Small intestine (tissue), 7 donors: ENCODE data around the gene AIP. TPM values are rescaled to one million over a fixed set of nuclear protein-coding genes. Genes with fewer than 3 reads are reported as not detected.
"Not testable (repeated sequence)": the region's sequence is repeated elsewhere in the genome, so short reads cannot be mapped to it uniquely, and the experiment has no call there.

Source experiments
- DNase-seq, 2 donors: peaks; one replicate each; pipeline versions ENCODE4 v3.0.0 to v3.0.0-alpha.2; 2013
- FAIRE-seq: peaks from 2 replicates; lab custom pipeline; 2012; peaks lifted over from hg19 to GRCh38; lab: Jason Lieb, UNC
- H3K27ac ChIP-seq, 3 donors: one replicate each; pipeline ENCODE4 v1.5.1; 2013; ENCODE audit warnings: low read length in 2 of 3, mild to moderate bottlenecking in 2 of 3, control low read depth in 1 of 3, inconsistent platforms in 1 of 3, low read depth in 1 of 3, moderate library complexity in 1 of 3
- H3K27me3 ChIP-seq, 3 donors: one replicate each; pipeline ENCODE4 v1.6.1; 2013; ENCODE audit warnings: low read length in 3 of 3, inconsistent platforms in 1 of 3; ENCODE audit not compliant: control insufficient read depth in 3 of 3, insufficient read depth in 3 of 3
- H3K36me3 ChIP-seq, 3 donors: one replicate each; pipeline ENCODE4 v1.6.1; 2013; ENCODE audit warnings: low read length in 3 of 3, inconsistent platforms in 1 of 3, low read depth in 1 of 3, mild to moderate bottlenecking in 1 of 3, moderate library complexity in 1 of 3; ENCODE audit not compliant: control insufficient read depth in 3 of 3, insufficient read depth in 2 of 3
- H3K4me1 ChIP-seq, 3 donors: one replicate each; pipeline ENCODE4 v1.6.1; 2013; ENCODE audit warnings: low read length in 2 of 3, inconsistent platforms in 1 of 3, low read depth in 1 of 3, mild to moderate bottlenecking in 1 of 3, moderate library complexity in 1 of 3; ENCODE audit not compliant: control insufficient read depth in 3 of 3, insufficient read depth in 2 of 3
- H3K4me3 ChIP-seq, 3 donors: one replicate each; pipeline ENCODE4 v1.5.1; 2013; ENCODE audit warnings: low read length in 3 of 3, control low read depth in 1 of 3, inconsistent platforms in 1 of 3, low read depth in 1 of 3, mild to moderate bottlenecking in 1 of 3, moderate library complexity in 1 of 3
- H3K9me3 ChIP-seq, 2 donors: one replicate each; pipeline ENCODE4 v1.6.1; 2013; ENCODE audit warnings: low read depth in 1 of 2, low read length in 1 of 2; ENCODE audit not compliant: control insufficient read depth in 2 of 2, insufficient read depth in 1 of 2
- WGBS, 3 donors: extraction: QIAGEN DNeasy Blood & Tissue Kit; methylation state at CpG; one replicate each; pipeline ENCODE4 v1.1.7; 2013; 5-methylcytosine and 5-hydroxymethylcytosine counted together
- polyA plus RNA-seq, 4 donors: library from polyadenylated mRNA; stranded (reverse) in 3 of 4; unstranded in 1 of 4; fragments of 200-250 nt in 3 of 4; fragments of 120-200 nt in 1 of 4; gene quantifications; one replicate each; pipeline versions ENCODE4 v1.2.1 to v1.2.3, GENCODE V29; 2013
- donor health status: healthy with polysubstance abuse.
- donor health status: control.
- donor health status: control.
- donor health status: Bipolar disorder and iron deficiency.
- donor health status: healthy.

Gene AIP
- polyA plus RNA-seq, 4 donors: 45.7 to 102 (median 79.6) TPM

DNA sequence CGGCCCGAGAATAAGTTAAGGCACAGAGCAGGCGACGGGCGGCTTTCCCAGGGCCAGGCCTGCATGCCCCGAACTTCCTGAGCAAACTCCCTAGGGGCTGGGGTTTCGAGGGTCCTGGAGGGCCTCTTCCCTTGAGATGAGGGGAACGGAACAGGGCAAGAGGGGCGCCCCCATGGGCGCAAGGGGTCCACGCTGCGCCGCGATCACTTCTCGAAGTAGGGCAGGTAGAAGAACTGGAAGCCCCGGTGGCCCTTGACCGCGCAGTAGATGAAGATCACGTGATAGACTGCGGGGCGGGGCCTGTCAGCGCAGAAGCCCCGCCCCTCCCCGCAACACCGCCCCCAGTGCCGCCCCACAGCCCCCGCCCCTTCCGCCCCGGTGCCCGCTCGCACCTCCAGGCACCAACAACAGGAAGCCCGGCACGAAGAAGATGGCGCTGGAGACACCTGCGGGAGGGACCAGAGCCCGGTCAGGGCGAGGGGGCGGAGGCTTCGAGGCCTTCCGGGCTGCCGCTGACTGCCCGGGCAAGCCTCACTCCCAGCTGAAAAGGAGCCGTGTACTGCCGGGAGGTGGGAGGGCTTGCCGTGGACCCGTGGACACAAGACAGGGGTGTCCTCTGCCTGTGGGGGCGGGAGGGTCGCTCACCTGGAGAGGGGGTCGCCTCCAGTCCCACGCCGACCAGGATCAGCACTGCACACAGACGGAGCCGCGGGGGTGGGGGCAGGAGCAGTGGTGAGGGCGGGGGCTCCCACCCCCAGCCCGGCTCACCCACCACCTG is 18.2 kb upstream of the AIP start:
- Histone ChIP-seq H3K9me3 (no peaks in the 10 kb centered on the region), H3K27me3 (no peaks in the 10 kb centered on the region), H3K4me1 (peaks cover 2 to 36% (median 7%) of the 10 kb centered on the region in 3 donors), H3K27ac (peak overlapping the region; percentile 88 to 95 (median 93)), H3K36me3 (peaks cover 0 to 33% (median 0%) of the 10 kb centered on the region in 3 donors), H3K4me3 (peak overlapping the region; percentile 55 to 95 (median 84))
- 6 to 11% (median 10%) methylated on average over 37 to 56 of the region's 56 CpGs for WGBS, 3 donors
- FAIRE-seq (no peak), DNase-seq (peak; percentile 92)

DNA sequence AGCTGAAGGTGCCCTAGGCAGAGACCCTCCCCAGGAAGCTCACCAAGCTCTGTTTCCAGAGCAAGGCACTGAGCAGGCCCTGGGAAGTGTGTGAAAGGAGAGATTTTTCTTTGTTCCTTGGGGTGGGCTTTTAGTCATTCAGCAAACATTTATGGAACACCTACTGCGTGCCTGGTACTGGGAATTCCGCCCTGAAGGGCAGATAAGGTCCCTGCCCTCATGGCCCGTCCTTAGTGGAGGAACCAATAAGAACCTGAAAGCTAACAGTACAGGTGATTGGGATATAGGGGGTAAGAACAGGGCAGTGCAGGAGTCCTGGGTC is 17.7 kb upstream of the AIP start:
- WGBS, 3 donors: 23 to 45% (median 37%) methylated on average over 3 of the region's 3 CpGs
- Histone ChIP-seq H3K27ac (peak overlapping the region; percentile 83 to 95 (median 88)), H3K4me1 (peaks cover 2 to 40% (median 7%) of the 10 kb centered on the region in 3 donors), H3K9me3 (no peaks in the 10 kb centered on the region), H3K27me3 (no peaks in the 10 kb centered on the region), H3K4me3 (peak overlapping the region; percentile 55 to 95 (median 84)), H3K36me3 (peaks cover 0 to 33% (median 0%) of the 10 kb centered on the region in 3 donors)
- FAIRE-seq (no peak), DNase-seq (peak; percentile 42 to 44)

DNA sequence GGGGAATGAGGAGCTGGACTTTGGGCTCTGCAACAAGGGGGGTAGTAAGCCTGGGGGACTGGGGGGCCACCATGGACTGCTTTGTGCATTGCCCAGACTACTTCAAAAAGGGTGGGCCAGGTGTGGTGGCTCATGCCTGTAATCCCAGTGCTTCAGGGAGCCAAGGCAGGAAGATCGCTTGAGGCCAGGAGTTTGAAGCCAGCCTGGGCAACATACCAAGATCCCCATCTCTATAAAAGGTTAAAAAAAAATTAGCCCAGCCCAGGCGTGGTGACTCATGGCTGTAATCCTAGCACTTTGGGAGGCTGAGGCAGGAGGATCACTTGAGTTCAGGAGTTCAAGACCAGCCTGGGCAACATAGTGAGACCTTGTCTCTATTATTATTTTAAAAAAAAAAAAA is 17.3 kb upstream of the AIP start:
- H3K4me3 ChIP-seq: peak overlapping the region in 2 of 3 donors; percentile 84 to 95
- H3K4me1 ChIP-seq: peaks cover 2 to 40% (median 7%) of the 10 kb centered on the region in 3 donors
- 55 to 70% (median 65%) methylated on average over 2 of the region's 2 CpGs for WGBS, 3 donors
- DNase-seq: peak in 1 of 2 donors; percentile 28
- not testable (repeated sequence) for FAIRE-seq, H3K9me3 ChIP-seq, H3K27me3 ChIP-seq
- H3K36me3 ChIP-seq: peaks cover 0 to 33% (median 0%) of the 10 kb centered on the region in 3 donors
- peak overlapping the region; percentile 83 to 95 (median 88) for H3K27ac ChIP-seq

DNA sequence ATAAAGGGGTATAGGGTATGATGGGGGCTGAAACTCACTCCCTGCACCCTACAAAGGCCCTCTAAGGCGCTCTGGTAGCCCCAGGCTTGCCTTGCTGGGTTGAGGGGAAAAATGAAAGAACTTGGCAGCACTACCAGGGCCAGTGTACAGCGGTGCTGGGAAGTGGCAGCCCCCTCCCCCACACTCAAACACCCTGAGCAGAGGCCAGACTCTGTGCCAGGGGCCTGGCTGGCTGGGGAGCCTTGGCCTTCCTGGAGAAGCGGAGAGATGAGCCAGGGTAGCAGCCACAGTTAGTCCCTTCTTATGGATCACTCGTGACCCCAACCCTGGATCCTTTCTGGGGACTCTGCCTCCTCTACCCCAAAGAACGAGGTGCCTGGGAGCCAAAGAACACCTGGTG is 16.5 kb upstream of the AIP start:
- no peaks in the 10 kb centered on the region for H3K9me3 ChIP-seq
- H3K4me3 ChIP-seq: no peak overlapping the region
- 75 to 88% (median 83%) methylated on average over 5 of the region's 5 CpGs for WGBS, 3 donors
- no peak for FAIRE-seq
- H3K27ac ChIP-seq: no peak overlapping the region
- no peaks in the 10 kb centered on the region for H3K27me3 ChIP-seq
- peaks cover 0 to 33% (median 0%) of the 10 kb centered on the region in 3 donors for H3K36me3 ChIP-seq
- H3K4me1 ChIP-seq: peaks cover 2 to 40% (median 7%) of the 10 kb centered on the region in 3 donors
- DNase-seq: no peak

DNA sequence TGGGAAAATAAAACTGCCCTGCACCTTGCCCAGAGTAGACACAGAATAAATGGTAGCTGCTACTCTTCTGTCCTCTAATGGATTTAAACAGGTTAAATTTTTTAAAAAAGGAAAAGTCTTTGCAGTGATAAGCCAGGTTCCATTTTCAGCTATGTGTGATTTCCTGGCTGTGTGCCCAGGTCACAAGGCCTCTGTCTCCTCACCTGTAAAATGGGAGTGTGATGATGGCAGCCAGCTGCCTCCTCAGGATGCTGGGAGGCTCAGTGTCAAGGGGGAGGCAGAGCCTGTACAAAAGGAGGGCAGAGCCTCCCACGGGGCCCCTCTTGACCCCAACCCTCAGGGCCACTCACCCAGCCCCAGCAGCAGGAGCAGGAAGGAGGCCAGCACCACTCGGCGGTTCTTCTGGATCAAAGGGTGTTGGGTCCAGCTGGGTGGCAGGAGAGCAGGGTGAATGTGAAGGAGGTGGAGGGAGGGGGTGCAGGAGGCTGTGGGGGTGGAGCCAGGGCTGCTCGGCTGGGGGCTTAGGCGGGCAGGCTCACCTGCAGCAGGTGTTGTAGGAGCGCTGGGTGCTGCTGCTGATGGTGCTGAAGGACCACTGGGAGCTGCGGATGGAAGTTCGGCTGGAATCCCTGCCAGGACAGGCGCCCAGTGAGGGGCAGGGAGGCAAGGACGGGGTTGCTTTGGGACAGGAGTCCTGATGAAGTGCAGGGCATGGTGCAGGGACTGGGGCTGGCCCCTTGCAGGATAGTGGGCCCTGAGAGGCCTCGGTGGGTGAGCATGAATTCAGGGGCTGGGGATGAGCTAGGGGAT is 15.7 kb upstream of the AIP start:
- Histone ChIP-seq H3K27me3 (no peaks in the 10 kb centered on the region), H3K4me3 (no peak overlapping the region), H3K27ac (peak overlapping the region in 1 of 3 donors; percentile 86), H3K36me3 (peaks cover 0 to 33% (median 0%) of the 10 kb centered on the region in 3 donors), H3K4me1 (peaks cover 2 to 40% (median 7%) of the 10 kb centered on the region in 3 donors), H3K9me3 (no peaks in the 10 kb centered on the region)
- no peak for FAIRE-seq
- DNase-seq: no peak
- WGBS, 3 donors: 44 to 72% (median 52%) methylated on average over 10 to 11 of the region's 11 CpGs

DNA sequence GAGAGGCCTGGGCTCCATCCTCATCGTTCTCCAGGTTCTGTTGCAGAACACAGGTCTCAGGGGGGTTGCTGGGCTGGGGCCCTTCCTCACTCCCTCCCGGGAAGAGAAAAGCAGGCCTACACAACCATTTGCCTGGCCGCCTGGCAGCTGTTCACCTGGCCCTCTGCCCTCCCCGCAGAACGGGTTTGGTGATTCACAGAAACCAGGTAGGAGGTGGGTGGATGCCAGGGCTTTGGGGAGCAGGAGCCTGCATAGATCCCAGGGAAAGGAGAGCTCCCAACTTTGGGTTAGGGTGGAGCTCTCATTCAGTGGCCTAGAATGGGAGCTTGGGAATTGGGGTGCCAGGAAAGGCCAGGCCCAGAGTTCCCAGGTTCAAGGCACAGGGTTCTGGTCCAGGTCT is 14.8 kb upstream of the AIP start:
- Histone ChIP-seq H3K4me1 (peaks cover 2 to 40% (median 7%) of the 10 kb centered on the region in 3 donors), H3K4me3 (peak overlapping the region; percentile 81 to 84 (median 84)), H3K27me3 (no peaks in the 10 kb centered on the region), H3K27ac (peak overlapping the region in 2 of 3 donors; percentile 86 to 95), H3K9me3 (no peaks in the 10 kb centered on the region), H3K36me3 (peaks cover 0 to 31% (median 0%) of the 10 kb centered on the region in 3 donors)
- DNase-seq (peak; percentile 57 to 64), FAIRE-seq (no peak)
- 12 to 28% (median 13%) methylated on average over 5 of the region's 5 CpGs for WGBS, 3 donors

DNA sequence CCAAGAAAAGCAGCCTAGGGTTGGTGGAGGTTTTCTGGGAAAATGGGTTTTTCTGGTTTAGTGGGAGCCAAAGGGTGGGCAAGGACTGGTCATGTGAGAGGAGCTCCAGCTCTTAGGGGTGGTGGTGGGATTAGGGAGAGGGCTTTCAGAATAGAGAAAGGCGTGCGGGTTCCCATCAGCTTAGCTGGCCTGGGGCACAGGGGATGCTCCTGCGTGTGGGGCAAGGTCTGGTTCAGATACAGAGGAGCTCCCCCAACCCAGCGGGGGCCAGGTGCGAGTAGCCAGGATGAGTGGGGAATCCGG is 14.4 kb upstream of the AIP start:
- Histone ChIP-seq H3K27me3 (no peaks in the 10 kb centered on the region), H3K27ac (peak overlapping the region; percentile 52 to 95 (median 86)), H3K4me3 (peak overlapping the region; percentile 81 to 84 (median 84)), H3K36me3 (peaks cover 0 to 29% (median 0%) of the 10 kb centered on the region in 3 donors), H3K4me1 (peaks cover 2 to 40% (median 7%) of the 10 kb centered on the region in 3 donors), H3K9me3 (no peaks in the 10 kb centered on the region)
- whole genome bisulfite sequencing, 3 donors: 0 to 4% (median 0%) methylated on average over 6 of the region's 6 CpGs
- FAIRE-seq: no peak
- no peak for DNase-seq

DNA sequence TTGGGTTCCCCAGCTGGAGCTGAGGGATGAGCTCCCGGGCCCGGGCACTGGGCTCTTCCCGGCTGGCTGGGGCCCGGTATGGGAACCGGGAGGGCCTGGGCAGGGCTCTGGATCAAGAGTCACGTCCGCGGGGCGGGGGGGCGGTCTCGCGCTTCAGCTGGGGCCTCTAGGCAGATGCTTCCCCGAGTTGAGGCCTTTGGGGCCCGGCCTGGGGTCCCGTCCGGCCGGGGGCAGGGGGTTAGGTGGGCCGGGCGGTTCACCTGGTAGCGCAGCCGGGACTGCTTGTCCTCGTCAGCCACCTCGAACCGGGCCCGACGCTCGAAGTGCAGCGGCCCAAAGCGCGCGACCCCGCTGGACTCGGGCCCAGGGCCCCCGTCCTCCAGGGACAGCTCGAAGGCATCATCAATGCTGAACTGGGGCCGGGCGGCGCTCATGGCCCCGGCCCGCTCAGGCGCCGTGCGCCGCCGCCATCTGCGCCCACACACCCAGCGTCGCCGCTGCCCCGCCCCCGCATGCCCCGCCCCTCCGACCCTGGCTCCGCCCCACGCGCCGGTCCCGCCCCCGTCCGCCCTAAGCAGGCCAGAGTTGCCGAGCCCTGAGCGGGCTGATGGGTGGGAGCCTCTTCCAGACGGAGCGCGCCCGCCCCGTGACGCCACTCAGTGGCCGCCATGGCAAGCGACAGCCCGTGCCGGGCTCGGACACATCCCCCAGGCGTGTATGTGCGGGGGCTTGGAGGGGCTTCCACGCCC is 13.9 kb upstream of the AIP start, which contains the start of gene TMEM134:
TSS of gene TMEM134 (minus strand) at position 493 of the 749 bp plus-strand sequence. CDS start at position 434, 59 bp downstream.
- Histone ChIP-seq H3K27ac (peak within 1 kb of the TSS; percentile 80 to 96 (median 95)), H3K9me3 (no peaks in the 10 kb centered on the region), H3K27me3 (no peaks in the 10 kb centered on the region), H3K36me3 (peaks cover 0 to 25% (median 0%) of the 10 kb centered on the region in 3 donors), H3K4me3 (peak within 1 kb of the TSS; percentile 81 to 84 (median 84)), H3K4me1 (peaks cover 2 to 37% (median 7%) of the 10 kb centered on the region in 3 donors)
- FAIRE-seq (no peak), DNase-seq (peak; percentile 91 to 95)
- WGBS, 3 donors: 0 to 1% (median 0%) methylated on average over 40 to 76 of the region's 76 CpGs
